Measurements from ENCODE around the gene PHIP. TPM values are rescaled to one million over a fixed set of nuclear protein-coding genes. Genes with fewer than 3 reads are reported as not detected.

The PHIP gene
- total and polyA plus RNA-seq, 9 of the 15 experiments (the other 6 are each of a cell fraction or from before 2014, with no cell fraction given): 8.1 to 36.3 (median 16.5) TPM

DNA sequence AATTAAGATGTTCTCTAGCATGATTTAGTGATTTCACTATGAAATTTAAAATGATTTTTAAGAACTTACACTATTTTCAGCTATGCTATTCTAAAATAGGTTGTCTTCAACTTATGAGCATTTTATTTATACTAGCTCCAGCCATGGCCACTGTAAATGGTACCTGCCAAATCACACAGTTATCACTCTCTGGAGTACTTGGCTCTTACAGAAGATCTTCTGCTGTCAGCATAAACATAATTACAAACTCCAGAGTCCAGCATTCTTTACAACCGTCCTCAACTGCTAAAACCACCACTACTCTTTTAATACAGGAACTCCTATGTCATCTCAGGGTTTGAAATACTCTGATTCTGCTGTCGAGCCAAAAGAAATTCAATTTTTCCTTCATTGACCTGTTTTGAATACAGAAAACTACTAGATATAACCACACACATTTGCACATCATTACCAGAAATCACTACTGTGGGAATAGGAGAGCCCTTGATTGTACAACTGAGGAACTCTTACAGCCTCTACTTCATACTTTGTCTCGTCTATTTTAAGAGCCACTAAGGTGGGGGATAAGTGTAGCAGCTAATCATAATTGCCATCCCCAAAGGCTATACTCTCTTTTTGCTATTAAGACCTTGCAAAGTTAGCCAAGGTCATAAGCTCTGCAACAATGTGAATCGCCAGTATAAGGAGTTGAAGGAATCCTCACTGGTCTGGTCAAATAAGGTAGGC lies 93.7 kb downstream of the PHIP start:
- Histone ChIP-seq H2AFZ (ENCODE audit: low read depth, low read length) (no peak overlapping the region), H3K9me3 (replicated peaks; ENCODE audit: control insufficient read depth, insufficient read depth, low read depth, low read length) (no peaks in the 10 kb centered on the region), H3K27ac (ENCODE audit: extremely low read depth, low read depth, low read length) (no peak overlapping the region), H3K27me3 (ENCODE audit: control insufficient read depth in 2 of 2, insufficient read depth in 2 of 2, low read length in 2 of 2) (no peaks in the 10 kb centered on the region), H3K79me2 (ENCODE audit: control insufficient read depth, insufficient read depth, low read length) (no peaks in the 10 kb centered on the region; the same call in 1 of the 3 replicates), H4K20me1 (replicated peaks; ENCODE audit: control insufficient read depth, insufficient read depth, low read length) (no peaks in the 10 kb centered on the region), H3K4me1 (replicated peaks in 1 of 2; ENCODE audit: control insufficient read depth in 2 of 2, insufficient read depth in 2 of 2, low read length in 2 of 2) (no peaks in the 10 kb centered on the region), H3K4me2 (ENCODE audit: insufficient read depth, low read length) (no peak overlapping the region), H3K9ac (ENCODE audit: insufficient read depth in 1 of 2, low read depth in 2 of 2, low read length in 2 of 2) (no peak overlapping the region), H3K9me1 (ENCODE audit: control insufficient read depth, insufficient read depth, low read length) (no peaks in the 10 kb centered on the region), H3K36me3 (ENCODE audit: control insufficient read depth, insufficient read depth, low read length) (peaks cover 97% of the 10 kb centered on the region), H3K4me3 (no peak overlapping the region)
- 87% methylated on average over 4 of the region's 4 CpGs for WGBS (ENCODE audit: insufficient coverage, low coverage, missing lambda C conversion rate)
- BruUV-seq (replicated peaks): no TSS peak
- no peak for DNase-seq (ENCODE audit: extremely low read depth in 1 of 4, low spot score in 3 of 4)
- no peak for FAIRE-seq
- ChIA-PET POLR2A (no interaction called here), CTCF (ENCODE audit: low intra/inter-chr PET ratio) (no interaction called here)
- ATAC-seq: no peak
- intact Hi-C loops (cut with micrococcal nuclease) (no loop called here), in situ Hi-C loops (cut with MboI) (no loop called here)
- TF ChIP-seq PRMT5 (CRISPR knock-in tag; IDR thresholded peaks at IDR 0.05) (no peak), TEAD4 (IDR thresholded peaks at IDR 0.05; ENCODE audit: low read length) (no peak), TEAD4 (CRISPR knock-in tag; IDR thresholded peaks at IDR 0.05; ENCODE audit: borderline replicate concordance) (no peak), SMARCA4 (IDR thresholded peaks at IDR 0.05) (no peak), HMGN3 (IDR thresholded peaks at IDR 0.05; ENCODE audit: borderline replicate concordance, extremely low read depth, insufficient read length, low read depth, low read length) (no peak), U2AF2 (optimal IDR thresholded peaks at IDR 0.05; ENCODE audit: low read depth, low read length) (no peak)
- TF ChIP-seq, protein P1, sequence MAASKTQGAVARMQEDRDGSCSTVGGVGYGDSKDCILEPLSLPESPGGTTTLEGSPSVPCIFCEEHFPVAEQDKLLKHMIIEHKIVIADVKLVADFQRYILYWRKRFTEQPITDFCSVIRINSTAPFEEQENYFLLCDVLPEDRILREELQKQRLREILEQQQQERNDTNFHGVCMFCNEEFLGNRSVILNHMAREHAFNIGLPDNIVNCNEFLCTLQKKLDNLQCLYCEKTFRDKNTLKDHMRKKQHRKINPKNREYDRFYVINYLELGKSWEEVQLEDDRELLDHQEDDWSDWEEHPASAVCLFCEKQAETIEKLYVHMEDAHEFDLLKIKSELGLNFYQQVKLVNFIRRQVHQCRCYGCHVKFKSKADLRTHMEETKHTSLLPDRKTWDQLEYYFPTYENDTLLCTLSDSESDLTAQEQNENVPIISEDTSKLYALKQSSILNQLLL (CRISPR knock-in tag; IDR thresholded peaks at IDR 0.05; ENCODE audit: borderline replicate concordance): no peak
- TF ChIP-seq, protein P2, sequence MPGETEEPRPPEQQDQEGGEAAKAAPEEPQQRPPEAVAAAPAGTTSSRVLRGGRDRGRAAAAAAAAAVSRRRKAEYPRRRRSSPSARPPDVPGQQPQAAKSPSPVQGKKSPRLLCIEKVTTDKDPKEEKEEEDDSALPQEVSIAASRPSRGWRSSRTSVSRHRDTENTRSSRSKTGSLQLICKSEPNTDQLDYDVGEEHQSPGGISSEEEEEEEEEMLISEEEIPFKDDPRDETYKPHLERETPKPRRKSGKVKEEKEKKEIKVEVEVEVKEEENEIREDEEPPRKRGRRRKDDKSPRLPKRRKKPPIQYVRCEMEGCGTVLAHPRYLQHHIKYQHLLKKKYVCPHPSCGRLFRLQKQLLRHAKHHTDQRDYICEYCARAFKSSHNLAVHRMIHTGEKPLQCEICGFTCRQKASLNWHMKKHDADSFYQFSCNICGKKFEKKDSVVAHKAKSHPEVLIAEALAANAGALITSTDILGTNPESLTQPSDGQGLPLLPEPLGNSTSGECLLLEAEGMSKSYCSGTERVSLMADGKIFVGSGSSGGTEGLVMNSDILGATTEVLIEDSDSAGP (CRISPR knock-in tag; IDR thresholded peaks at IDR 0.05): no peak
- TF ChIP-seq, protein P3, sequence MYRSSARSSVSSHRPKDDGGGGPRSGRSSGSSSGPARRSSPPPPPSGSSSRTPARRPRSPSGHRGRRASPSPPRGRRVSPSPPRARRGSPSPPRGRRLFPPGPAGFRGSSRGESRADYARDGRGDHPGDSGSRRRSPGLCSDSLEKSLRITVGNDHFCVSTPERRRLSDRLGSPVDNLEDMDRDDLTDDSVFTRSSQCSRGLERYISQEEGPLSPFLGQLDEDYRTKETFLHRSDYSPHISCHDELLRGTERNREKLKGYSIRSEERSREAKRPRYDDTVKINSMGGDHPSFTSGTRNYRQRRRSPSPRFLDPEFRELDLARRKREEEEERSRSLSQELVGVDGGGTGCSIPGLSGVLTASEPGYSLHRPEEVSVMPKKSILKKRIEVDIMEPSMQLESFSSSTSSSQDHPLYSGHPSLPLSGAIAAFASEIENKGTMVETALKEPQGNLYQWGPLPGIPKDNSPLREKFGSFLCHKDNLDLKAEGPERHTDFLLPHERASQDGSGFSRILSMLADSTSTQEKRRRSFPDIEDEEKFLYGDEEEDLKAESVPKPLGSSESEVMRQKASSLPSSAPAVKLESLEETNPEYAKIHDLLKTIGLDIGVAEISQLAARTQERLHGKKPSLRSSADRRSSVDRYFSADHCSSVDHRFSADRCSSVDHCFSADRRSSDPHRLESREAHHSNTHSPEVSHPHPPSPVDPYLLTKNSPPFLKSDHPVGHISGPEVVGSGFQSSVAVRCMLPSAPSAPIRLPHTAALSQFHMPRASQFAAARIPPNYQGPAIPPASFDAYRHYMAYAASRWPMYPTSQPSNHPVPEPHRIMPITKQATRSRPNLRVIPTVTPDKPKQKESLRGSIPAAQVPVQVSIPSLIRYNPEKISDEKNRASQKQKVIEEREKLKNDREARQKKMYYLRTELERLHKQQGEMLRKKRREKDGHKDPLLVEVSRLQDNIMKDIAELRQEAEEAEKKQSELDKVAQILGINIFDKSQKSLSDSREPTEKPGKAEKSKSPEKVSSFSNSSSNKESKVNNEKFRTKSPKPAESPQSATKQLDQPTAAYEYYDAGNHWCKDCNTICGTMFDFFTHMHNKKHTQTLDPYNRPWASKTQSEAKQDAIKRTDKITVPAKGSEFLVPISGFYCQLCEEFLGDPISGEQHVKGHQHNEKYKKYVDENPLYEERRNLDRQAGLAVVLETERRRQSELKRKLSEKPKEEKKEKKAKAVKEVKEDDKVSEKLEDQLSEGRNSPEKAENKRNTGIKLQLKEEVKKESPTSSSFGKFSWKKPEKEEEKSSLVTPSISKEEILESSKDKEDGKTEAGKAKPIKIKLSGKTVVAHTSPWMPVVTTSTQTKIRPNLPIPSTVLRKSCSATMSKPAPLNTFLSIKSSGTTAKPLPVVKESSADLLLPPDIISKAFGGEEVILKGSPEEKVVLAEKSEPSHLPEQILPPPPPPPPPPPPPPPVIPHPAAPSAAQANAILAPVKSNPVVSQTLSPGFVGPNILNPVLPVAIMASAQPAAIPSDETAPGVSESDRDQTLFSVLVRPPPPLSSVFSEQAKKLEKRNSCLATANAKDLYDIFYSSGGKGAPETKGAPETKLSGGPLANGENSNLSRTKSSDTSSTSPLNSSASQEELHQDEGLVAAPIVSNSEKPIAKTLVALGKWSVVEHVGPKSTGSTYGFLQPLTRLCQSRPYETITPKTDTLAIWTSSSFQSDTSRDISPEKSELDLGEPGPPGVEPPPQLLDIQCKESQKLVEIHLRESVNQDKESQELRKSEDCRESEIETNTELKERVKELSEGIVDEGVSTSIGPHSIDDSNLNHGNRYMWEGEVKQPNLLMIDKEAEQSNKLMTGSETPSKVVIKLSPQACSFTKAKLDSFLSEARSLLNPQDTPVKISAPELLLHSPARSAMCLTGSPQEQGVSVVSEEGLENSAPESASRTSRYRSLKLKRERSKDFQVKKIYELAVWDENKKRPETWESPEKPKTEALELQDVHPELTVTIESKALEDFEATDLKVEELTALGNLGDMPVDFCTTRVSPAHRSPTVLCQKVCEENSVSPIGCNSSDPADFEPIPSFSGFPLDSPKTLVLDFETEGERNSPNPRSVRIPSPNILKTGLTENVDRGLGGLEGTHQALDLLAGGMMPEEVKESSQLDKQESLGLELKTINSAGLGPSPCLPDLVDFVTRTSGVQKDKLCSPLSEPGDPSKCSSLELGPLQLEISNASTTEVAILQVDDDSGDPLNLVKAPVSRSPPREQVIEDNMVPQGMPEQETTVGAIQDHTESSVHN (IDR thresholded peaks at IDR 0.05; ENCODE audit: borderline replicate concordance in 1 of 2, low read depth in 1 of 2): no peak

Measured in K562 (cell line).